Panc1 (cell line): ENCODE data around the gene RASL11A. TPM values are rescaled to one million over a fixed set of nuclear protein-coding genes. Genes with fewer than 3 reads are reported as not detected.
"Not testable (repeated sequence)": the region's sequence is repeated elsewhere in the genome, so short reads cannot be mapped to it uniquely, and the experiment has no call there.

ENCODE experiments used
- ATAC-seq: fragments of 200-7000 bp; cut with Tn5 transposase; 2 replicates; pipeline ENCODE4 v1.9.1; 2020; ENCODE audit warnings: mild to moderate bottlenecking, moderate library complexity
- BruUV-seq: library from RNA; stranded (reverse); fragments of 400-500 nt; replicated peaks from 2 replicates; lab custom pipeline; 2021; lab: Mats Ljungman, UMichigan
- CTCF ChIA-PET: fragments of 300-600 bp; sonication (Branson Sonifier 250); formaldehyde crosslinking; loops from one replicate; lab custom pipeline; 2022; ENCODE audit warnings: antibody characterized with exemption; lab: Charles Lee
- POLR2A ChIA-PET: fragments of 300-600 bp; sonication (Branson Sonifier 250); formaldehyde crosslinking; loops from one replicate; lab custom pipeline; 2022; ENCODE audit warnings: antibody characterized with exemption; lab: Charles Lee
- DNase-seq: peaks from one replicate; pipeline ENCODE4 v3.0.0-alpha.2; 2010; ENCODE audit warnings: low read depth, low spot score
- H3K27ac ChIP-seq: 2 replicates; pipeline ENCODE4 v1.5.1; 2011; ENCODE audit warnings: mild to moderate bottlenecking, low read length, inconsistent platforms
- H3K27me3 ChIP-seq: fragments of 200-500 bp; sonication (Bioruptor generic); 2 replicates; pipeline ENCODE4 v1.6.0; 2014; ENCODE audit warnings: low read length, inconsistent platforms; ENCODE audit not compliant: control insufficient read depth, insufficient read depth
- H3K36me3 ChIP-seq: fragments of 200-500 bp; sonication (Bioruptor generic); 2 replicates; pipeline ENCODE4 v1.5.1; 2014; ENCODE audit warnings: inconsistent platforms, mild to moderate bottlenecking, low read length, moderate library complexity; ENCODE audit not compliant: control insufficient read depth, insufficient read depth
- H3K4me1 ChIP-seq: 2 replicates; pipeline ENCODE4 v1.5.1; 2011; ENCODE audit warnings: inconsistent platforms, mild to moderate bottlenecking, low read length, moderate library complexity; ENCODE audit not compliant: control insufficient read depth, insufficient read depth
- H3K4me3 ChIP-seq, 2 experiments: 2 replicates each; pipeline ENCODE4 v1.5.1; 2011 to 2012; ENCODE audit warnings: low read depth in 2 of 2, low read length in 2 of 2, mild to moderate bottlenecking in 2 of 2, inconsistent platforms in 1 of 2, moderate library complexity in 1 of 2
- H3K9me3 ChIP-seq: fragments of 200-500 bp; sonication (Bioruptor generic); 2 replicates; pipeline ENCODE4 v1.5.1; 2014; ENCODE audit warnings: low read depth, mild to moderate bottlenecking, inconsistent platforms, low read length, moderate library complexity; ENCODE audit not compliant: control insufficient read depth, insufficient read depth
- CTCF ChIP-seq: fragments of 450-650 bp; IDR thresholded peaks from 2 replicates; pipeline ENCODE4 v1.5.1; 2017; ENCODE audit warnings: mild to moderate bottlenecking
- POLR2AphosphoS5 ChIP-seq: IDR thresholded peaks from 2 replicates; pipeline ENCODE4 v1.6.1; 2012; ENCODE audit warnings: mild to moderate bottlenecking, low read depth, low read length, moderate library complexity
- REST ChIP-seq, 2 experiments: IDR thresholded peaks; 2 replicates each; pipeline ENCODE4 v1.6.1; 2011 to 2012; ENCODE audit warnings: low read depth in 2 of 2, control low read depth in 1 of 2, low read length in 1 of 2, mild to moderate bottlenecking in 1 of 2, moderate library complexity in 1 of 2; ENCODE audit not compliant: insufficient read depth in 1 of 2
- SIN3A ChIP-seq: IDR thresholded peaks from 2 replicates; pipeline ENCODE4 v1.6.1; 2012; ENCODE audit warnings: low read depth, mild to moderate bottlenecking, low read length, moderate library complexity, borderline replicate concordance; ENCODE audit not compliant: insufficient read depth
- TCF7L2 ChIP-seq: IDR thresholded peaks from 2 replicates; pipeline ENCODE4 v1.6.1; 2011; ENCODE audit warnings: mild to moderate bottlenecking, low read depth, low read length, inconsistent platforms
- in situ Hi-C: cut with HindIII; loops from 2 replicates; pipeline ENCODE4 v1.10.0; 2016; ENCODE audit warnings: low sequenced_read_pairs, low pct_unique_long_range_greater_than_20kb
- intact Hi-C: fragments of 100-400 bp; cut with micrococcal nuclease; formaldehyde crosslinking; loops from one replicate; pipeline ENCODE4 v1.10.0; 2022; ENCODE audit not compliant: unreplicated experiment
- total RNA-seq: library from RNA; stranded (reverse); gene quantifications from one replicate; pipeline ENCODE4 v1.2.1, GENCODE V29; 2021; ENCODE audit not compliant: unreplicated experiment

The RASL11A gene
- total RNA-seq, 1 experiment from 2014 or later: 136 TPM

GRCh38 chr13:27296496-27296895 is 25.9 kb downstream of the RASL11A start:
- no peak overlapping the region for H3K4me3 ChIP-seq
- DNase-seq (no peak), ATAC-seq (no peak)
- no TSS peak for BruUV-seq
- H3K4me1 ChIP-seq: no peaks in the 10 kb centered on the region
- intact Hi-C loops: no loop called here
- ChIA-PET CTCF (no interaction called here), POLR2A (no interaction called here)
- no peaks in the 10 kb centered on the region for H3K36me3 ChIP-seq
- TF ChIP-seq SIN3A (no peak), POLR2AphosphoS5 (no peak), REST (IDR thresholded peaks at IDR 0.05; ENCODE audit: insufficient read depth in 1 of 2, low read depth in 2 of 2, low read length in 1 of 2) (no peak), CTCF (no peak), TCF7L2 (no peak)
- in situ Hi-C loops: no loop called here
- no peak overlapping the region for H3K27ac ChIP-seq
- H3K27me3 ChIP-seq: no peaks in the 10 kb centered on the region
- H3K9me3 ChIP-seq: no peaks in the 10 kb centered on the region

- intact Hi-C loops: no loop called here
- BruUV-seq: no TSS peak
- no peak overlapping the region for H3K4me3 ChIP-seq
- no peaks in the 10 kb centered on the region for H3K9me3 ChIP-seq
- POLR2A ChIA-PET: no interaction called here
- H3K27me3 ChIP-seq: no peaks in the 10 kb centered on the region
- DNase-seq (no peak), ATAC-seq (no peak)
- H3K4me1 ChIP-seq: no peaks in the 10 kb centered on the region
- H3K36me3 ChIP-seq: no peaks in the 10 kb centered on the region
- in situ Hi-C loops: no loop called here
- CTCF ChIA-PET: no interaction called here
- H3K27ac ChIP-seq: no peak overlapping the region
- TF ChIP-seq SIN3A (no peak), TCF7L2 (no peak), REST (IDR thresholded peaks at IDR 0.05; ENCODE audit: insufficient read depth in 1 of 2, low read depth in 2 of 2, low read length in 1 of 2) (no peak), CTCF (no peak), POLR2AphosphoS5 (no peak)
Measured at GRCh38 chr13:27298849-27299248, 28.2 kb downstream of the RASL11A start.

- H3K4me1 ChIP-seq, DNase-seq, H3K9me3 ChIP-seq, BruUV-seq, POLR2A ChIA-PET, H3K27ac ChIP-seq, ATAC-seq, H3K36me3 ChIP-seq, H3K4me3 ChIP-seq, intact Hi-C loops, CTCF ChIA-PET, H3K27me3 ChIP-seq, in situ Hi-C loops: not testable (repeated sequence)
Measured at GRCh38 chr13:27300406-27300805, 29.8 kb downstream of the RASL11A start.
